Keratinocyte (primary cell): Measurements from ENCODE around the gene ERICH2.

Source experiments
- EZH2 ChIP-seq: IDR thresholded peaks from one replicate; pipeline ENCODE4 v1.6.1; 2012; ENCODE audit warnings: inconsistent platforms, mild to moderate bottlenecking, low read length, moderate library complexity
- TF ChIP-seq, protein P1 (sequence below), 3 experiments: IDR thresholded peaks in 1 of 3; conservative IDR thresholded peaks in 1 of 3; optimal IDR thresholded peaks in 1 of 3; 2 replicates in 2 of 3; 3 replicates in 1 of 3; pipeline versions ENCODE3 to v1.5.1; 2011; ENCODE audit warnings: low read length in 3 of 3, mild to moderate bottlenecking in 3 of 3, moderate library complexity in 2 of 3, control low read depth in 1 of 3, inconsistent platforms in 1 of 3; ENCODE audit not compliant: insufficient read depth in 2 of 3; ENCODE audit errors: extremely low read depth in 1 of 3

DNA sequence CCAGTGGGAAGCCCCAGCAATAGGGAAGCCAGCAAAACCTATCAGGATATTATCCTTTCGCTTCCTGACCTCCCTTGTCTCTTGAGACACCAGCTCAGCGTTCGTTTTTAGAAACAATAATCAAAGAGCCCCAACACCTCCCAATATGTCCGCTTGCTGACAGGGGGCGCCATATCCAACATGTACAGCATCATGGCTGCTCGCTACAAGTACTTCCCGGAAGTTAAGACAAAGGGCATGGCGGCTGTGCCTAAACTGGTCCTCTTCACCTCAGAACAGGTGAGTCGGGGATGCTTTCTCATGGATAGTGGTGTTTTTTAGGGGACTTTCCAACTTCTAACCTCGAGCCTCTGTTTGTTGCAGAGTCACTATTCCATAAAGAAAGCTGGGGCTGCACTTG lies 75.2 kb downstream of the ERICH2 start:
- TF ChIP-seq, protein P1, sequence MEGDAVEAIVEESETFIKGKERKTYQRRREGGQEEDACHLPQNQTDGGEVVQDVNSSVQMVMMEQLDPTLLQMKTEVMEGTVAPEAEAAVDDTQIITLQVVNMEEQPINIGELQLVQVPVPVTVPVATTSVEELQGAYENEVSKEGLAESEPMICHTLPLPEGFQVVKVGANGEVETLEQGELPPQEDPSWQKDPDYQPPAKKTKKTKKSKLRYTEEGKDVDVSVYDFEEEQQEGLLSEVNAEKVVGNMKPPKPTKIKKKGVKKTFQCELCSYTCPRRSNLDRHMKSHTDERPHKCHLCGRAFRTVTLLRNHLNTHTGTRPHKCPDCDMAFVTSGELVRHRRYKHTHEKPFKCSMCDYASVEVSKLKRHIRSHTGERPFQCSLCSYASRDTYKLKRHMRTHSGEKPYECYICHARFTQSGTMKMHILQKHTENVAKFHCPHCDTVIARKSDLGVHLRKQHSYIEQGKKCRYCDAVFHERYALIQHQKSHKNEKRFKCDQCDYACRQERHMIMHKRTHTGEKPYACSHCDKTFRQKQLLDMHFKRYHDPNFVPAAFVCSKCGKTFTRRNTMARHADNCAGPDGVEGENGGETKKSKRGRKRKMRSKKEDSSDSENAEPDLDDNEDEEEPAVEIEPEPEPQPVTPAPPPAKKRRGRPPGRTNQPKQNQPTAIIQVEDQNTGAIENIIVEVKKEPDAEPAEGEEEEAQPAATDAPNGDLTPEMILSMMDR (optimal IDR thresholded peaks at IDR 0.05 in 1 of 3, IDR thresholded peaks at IDR 0.05 in 1 of 3, conservative IDR thresholded peaks at IDR 0.05 in 1 of 3; ENCODE audit: extremely low read depth in 1 of 3, insufficient read depth in 2 of 3, low read length in 3 of 3), result peak in 1 of 3 experiments; percentile 36
- TF ChIP-seq EZH2, result no peak
